ENCODE results near the gene TTC31.
"Not testable (repeated sequence)": the region's sequence is repeated elsewhere in the genome, so short reads cannot be mapped to it uniquely, and the experiment has no call there.

The TTC31 gene

DNA sequence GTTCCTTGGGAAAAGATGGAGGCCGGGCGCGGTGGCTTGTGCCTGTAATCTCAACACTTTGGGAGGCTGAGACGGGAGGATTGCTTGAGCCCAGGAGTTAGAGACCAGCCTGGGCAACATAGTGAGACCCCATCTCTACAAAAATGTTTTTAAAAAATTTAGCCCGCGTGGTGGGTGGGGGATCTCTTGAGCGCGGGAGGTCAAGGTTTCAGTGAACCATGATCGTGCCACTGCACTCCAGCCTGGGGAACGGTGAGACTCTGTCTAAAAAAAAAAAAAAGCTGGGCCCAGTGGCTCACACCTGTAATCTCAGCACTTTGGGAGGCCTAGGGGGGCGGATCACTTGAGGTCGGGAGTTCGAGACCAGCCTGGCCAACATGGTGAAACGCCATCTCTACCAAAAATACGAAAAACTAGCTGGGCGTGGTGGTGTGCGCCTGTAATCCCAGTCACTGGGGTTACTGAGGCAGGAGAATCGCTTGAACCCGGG, 839 bp downstream of the TTC31 start:
- DNase-seq (ENCODE audit: low read depth, low spot score) = not testable (repeated sequence)

DNA sequence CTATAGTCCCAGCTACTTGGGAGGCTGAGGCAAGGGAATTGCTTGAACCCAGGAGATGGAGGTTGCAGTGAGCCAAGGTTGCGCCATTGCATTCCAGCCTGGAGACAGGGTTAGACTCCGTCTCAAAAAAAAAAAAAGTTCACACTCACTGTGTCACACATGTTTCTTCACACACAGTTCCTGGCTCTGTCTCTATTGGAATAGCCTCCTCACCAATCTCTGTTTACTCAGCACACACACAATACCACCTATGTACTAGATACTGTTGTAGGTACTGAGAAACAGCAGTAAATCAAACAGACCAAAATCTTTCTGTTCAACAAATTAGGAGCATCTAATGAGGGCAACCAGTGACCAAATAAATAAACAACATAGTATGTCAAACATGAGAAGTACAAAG, 3.3 kb downstream of the TTC31 start:
- no peak for DNase-seq (ENCODE audit: low read depth, low spot score)

DNA sequence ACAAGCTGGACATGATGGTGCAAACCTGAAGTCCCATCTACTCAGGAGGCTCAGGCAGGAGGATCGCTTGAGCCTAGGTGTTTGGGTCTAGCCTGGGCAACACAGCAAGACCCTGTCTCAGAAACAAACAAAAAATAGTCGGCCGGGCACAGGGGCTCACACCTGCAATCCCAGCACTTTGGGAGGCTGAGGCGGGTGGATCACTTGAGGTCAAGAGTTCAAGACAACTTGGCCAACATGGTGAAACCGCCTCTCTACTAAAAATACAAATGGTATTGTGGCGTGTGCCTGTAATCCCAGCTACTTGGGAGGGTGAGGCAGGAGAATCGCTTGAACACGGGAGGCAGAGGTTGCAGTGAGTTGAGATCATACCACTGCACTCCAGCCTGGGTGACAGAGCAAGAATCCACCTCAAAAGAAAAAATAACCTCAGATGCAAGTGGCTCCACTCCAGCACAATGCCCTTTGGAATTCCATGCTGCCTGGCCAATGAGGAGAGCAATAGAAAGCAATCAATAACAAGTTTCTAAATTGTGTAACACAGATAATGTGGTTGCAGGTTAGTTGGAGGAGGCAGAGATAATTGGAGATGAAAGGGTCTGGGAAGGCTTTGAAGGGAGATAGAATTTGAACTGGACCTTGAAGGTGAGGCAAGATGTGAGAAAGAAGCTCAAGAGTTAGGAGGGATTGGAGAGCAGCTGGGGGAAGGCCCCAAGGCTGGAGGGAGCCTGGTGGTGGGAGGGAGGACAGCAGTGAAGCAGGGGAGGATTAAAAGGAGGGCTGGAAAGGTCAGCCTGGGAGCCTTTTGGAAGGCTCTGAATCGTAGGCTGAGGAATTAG, 6.0 kb downstream of the TTC31 start:
- DNase-seq (ENCODE audit: low read depth, low spot score) = no peak

DNA sequence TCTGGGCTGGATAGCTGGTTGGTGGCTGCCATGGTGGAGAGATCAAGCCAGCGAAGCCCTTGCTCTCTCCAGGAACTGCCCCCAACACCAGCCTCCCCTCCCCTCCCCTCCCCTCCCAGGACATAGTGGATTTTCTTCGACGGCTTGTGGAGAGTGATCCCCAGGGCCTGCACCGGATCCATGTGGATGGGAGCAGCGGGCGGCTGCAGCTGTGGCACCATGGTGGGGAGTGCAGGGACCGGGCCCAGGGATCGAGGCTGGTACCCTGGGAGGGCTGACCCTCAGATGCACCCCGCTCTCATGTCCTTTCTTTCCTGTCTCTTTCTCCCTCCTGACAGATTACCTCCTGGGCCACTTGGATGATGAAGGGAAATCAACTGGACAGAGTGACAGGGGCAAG, 7.0 kb downstream of the TTC31 start:
- DNase-seq (ENCODE audit: low read depth, low spot score) = no peak

DNA sequence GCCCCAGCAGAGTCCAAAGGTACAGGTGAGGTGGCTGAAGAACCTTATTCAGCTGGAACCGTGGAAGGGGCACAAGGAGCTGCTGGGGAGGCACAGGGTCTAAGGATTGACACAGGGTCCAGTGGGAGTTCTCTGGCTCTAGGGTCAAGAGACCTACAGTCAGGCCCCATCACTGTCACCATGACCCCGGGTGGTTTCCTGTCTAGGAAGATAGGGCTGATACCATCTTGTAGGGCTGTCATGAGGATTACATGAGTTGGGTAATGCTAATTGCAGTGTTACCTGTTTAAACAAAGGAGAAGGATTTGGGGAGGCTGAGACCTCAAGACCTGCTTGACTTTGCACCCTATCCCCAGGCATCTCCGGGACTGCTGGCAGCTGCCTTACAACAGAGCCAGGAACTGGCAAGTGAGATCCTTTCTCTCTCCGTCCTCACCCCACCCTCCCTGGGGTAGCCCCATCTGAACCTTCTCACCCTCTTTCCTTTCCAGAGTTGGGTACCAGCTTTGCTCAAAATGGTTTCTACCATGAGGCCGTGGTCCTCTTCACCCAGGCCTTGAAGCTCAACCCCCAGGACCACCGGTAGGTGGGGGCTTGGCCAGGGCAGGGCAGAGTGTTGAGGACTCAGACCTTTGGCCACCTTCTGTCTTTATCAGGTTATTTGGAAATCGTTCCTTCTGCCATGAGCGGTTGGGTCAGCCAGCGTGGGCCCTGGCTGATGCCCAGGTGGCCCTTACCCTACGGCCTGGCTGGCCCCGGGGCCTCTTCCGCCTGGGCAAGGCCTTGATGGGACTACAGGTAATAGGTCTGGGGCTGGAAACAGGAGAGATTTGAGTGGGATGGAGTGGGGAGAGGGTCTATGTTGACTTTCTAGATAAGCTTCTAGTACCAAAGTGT, 9.0 kb downstream of the TTC31 start:
- no peak for DNase-seq (ENCODE audit: low read depth, low spot score)

DNA sequence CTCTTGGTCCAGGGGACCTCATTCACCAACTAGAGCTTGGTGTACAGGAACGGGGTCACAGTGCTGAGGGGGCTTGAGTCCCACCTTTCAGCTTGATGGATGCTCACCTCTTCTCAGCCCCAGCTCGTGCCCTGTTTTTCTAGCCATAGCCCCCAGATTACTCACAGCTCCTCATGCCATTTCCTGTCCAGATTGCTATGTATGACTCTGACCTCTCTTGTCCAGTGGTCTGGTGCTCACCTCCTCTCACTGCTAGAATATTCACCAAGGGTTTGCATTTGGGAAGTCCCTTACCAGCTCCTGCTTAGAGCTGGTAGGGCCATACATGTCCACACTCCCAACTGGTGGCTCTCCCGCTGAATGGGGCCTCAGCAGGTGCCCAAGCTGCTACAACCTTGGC, 10.7 kb downstream of the TTC31 start:
- DNase-seq (ENCODE audit: low read depth, low spot score) = no peak

DNA sequence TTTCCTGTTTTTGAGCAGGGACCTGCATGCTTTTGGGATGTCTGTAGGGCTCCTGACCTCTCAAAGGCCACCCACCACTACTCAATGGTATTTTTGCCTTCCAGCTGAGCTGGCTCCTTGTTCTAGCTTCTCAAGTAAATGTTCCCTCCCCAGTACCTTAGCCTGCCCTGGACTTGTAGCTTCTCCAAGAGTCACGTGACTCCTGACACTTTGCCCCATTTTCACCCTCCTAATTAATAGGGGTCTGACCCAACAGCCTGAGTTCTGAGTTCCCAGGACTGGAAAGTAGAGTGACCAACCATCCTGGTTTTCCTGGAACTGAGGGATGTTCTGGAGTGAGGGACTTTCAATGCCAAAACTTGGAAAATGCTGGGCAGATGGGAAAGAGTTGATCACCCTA, 12.6 kb downstream of the TTC31 start:
- no peak for DNase-seq (ENCODE audit: low read depth, low spot score)

DNA sequence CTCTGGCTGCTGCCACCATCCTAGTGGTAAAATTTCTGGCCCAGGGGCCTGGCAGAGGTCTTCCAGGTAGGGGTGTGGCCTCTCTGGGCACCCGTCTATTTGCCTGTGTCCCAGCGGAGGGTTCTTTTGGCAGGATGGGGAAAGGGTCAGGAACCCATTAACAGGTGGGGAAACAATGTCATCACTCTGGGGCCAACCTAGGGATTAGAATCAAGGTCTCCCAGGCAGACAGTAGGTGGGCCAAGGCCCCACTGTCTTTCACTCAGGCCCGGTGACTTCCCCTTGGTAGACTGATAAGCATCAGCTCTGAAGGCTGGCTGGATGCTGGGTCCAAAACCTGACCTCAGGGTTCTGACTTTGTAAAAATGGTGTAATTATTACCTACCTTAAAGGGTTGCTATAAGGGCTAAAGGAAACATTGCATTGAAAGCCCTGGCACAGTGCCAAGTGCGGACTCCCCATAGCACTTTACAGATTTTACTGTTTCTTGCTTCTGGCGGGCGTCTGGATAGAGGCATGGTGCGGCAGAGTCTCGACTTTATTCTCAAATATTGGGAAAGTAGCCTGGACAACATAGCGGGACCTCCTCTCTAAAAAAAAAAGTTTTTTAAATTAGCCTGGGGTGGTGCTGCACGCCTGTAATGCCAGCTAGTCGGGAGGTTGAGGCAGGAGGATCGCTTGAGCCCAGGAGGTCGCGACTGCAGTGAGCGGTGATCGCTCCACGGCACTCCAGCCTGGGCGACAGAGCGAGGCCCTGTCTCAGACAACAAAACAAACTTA, 14.3 kb downstream of the TTC31 start:
- DNase-seq (ENCODE audit: low read depth, low spot score) = no peak

DNA sequence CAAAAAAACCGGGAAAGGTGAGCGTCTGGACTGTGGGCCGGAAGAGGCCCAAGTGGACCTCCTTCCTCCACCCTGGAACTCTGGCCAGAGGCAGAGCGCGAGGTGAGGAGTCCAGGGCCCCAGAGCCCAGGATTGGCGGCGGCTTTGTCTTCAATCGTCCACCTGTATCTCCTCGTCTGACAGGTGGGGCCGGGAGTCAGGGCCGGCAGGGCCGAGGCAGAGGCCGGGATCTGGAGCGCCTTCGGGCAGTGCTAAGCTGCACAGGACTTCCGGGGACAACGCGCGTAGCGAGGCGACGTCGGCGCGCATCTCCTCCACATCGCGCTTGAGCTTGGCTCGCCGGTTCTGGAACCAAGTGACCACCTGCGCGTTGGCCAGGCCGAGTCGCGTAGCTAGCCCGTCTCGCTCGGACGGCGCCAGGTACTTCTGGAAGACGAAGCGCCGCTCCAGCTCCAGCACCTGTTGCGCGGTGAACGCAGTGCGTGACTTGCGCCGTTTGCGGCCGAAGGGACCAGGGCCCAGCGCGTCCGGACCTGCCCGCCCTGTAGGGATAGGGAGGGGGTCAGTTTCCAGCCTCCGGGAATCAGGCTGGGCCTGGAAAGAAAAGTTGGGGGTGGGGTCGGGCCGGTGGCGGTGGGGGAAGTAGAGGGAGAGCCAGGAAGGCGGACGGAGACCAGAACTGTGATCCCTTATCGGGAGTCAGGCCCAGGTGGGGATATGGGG, 15.1 kb downstream of the TTC31 start:
- no peak for DNase-seq (ENCODE audit: low read depth, low spot score)

DNA sequence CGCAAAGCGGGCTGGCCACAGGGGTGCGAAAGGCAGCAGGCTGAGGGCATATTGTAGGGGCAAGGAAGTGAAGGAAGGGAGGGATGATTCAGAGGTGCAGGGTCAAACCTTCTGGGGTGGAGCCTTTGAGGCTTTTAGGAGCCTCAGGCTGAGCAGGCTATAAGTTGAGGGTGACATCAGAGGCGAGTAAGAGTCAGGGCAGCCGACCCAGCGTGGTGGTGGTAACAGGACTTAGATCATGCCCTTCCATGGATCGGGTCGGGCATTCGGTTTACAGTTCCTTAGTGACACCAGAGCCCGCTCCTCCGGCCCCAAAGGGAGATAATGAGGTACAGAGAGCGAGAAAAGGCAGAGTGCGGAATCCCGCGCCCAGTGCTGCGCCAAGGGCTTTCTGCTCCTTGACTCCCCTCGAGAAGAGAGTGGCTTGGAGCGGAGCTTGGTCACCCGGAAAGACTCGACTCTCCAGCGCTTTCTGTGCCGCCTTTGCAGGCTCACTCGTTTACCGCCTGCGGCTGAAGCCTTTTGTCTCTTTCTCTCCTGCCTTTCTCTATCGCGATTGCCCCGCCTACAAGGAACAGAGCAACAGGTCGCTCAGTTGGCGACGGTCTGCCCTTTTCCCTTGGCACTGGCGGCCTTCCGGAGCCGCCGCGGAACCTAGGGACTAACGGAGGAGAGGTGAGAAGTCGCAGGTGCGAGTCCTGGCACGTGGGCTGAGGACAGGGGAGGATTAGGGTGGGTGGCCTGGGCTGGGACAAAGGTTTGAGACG, 15.8 kb downstream of the TTC31 start:
- no peak for DNase-seq (ENCODE audit: low read depth, low spot score)

DNA sequence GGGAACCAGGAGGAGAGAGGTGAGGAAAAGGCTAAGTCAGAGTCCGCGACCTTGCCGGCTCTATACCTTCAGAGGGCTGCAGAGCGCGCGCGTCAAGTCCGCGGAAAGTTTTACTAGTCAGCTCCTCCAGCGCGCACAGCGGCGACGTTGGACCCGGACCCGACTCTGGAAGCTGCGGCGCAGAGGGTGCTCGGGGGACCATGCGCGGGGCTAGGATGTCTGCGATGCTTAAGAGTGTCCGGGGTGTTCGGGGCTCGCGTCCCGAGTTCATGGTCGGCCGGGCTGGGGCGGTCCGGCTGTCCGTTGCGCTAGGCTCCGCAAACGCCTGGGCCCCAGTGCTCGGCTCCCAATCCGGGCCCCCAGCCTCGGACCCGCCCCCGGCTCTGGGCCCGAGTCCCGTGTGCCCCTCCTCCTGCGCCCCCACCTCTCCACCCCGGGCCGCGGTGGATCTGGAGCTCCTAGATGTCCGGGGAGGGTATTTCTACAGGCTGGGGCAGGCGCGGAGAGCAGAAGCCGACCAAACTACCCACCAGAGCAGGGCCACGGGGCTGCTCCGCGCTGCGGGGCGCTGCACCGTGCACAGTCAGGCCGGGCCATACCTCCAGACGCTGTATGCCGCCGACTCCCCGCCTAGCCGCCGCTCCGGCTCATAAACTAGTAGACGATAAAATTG, 16.5 kb downstream of the TTC31 start, which contains the start of gene LBX2:
TSS of gene LBX2 (minus strand) at position 337 of the 673 bp plus-strand sequence. CDS start at position 271, 66 bp downstream.
- no peak for DNase-seq (ENCODE audit: low read depth, low spot score)

DNA sequence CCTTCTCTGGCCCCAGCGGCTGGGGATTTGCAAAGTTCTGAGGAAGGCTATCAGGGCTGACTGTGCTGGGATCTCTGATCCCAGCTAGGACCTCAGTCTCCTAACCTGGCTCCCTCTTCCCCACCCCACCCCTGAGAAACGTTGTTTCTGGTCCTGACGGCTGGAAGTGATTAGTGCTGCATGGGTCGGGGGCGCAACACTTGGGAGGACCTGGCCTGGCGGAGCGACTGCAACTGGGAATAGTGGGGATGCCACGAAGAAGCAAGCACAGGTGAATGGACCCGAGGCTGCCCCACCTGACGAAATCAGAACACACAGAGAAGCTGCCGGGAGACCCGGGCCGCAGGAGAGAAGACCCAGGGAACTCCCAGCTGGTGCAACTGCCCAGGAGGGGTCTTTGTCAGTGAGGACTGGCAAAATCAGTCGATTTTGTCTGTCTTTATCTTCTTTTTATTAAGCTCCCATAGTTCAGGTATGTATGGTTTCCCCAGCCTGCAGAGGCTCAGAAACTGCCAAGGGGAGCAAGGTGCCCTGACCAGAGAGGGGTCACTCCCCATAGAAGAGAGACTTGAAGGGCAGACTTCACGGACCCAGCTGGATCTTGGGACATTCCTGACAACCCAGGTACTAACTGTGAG, 17.2 kb downstream of the TTC31 start:
- no peak for DNase-seq (ENCODE audit: low read depth, low spot score)

DNA sequence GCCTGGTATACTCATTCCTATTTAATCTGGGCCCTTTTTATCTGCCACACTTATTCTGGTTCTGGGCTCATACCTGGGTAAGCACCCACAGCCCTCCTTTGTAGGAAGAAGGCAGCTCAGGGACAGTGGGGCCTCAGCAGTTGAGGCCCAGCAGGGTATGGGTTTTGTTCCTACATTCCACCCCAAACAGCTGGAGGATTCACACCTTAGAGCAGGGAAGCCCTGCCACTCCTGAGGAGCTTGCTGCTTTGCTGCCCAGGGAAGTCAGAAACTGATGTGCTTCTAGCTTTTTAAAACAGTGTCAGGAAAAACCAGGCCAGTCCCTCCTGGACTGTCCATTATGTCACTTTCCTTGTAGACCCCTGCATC, 17.7 kb downstream of the TTC31 start:
- no peak for DNase-seq (ENCODE audit: low read depth, low spot score)

DNA sequence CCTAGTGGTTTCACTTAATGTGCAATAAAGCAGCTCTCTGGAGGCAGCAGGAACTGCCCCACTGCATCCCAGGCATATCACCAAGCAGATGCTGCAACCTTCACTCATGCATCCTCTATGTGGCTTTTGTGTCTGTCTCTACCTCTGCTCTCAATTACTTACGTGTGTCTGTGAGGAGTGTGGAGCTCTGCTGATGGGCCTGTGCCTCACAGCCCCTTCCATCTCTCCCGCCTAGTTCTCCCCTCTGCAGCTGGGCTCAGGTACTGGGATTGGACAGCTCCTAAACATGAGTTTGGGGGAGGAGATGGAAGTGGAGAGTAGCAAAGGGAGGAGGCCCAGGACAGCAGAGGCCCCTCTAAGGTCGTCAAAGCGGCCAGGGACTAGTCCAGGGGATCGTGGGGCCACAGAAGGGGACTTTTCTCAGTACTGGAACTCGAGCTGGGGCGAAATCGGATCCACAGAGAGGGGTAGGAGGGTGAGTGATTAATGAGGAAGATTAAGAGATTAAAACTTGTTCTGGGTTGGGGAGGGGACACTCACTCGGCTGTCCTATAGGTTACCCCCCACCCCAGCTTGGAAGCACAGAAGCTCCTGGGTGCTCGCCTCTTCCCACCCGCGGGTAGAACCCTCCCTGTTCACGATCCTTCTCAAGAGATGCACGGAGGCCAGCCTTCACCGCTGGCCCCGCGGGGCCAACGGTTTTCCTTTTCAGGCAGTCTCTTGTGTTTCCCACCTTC, 18.6 kb downstream of the TTC31 start:
- DNase-seq (ENCODE audit: low read depth, low spot score) = no peak

DNA sequence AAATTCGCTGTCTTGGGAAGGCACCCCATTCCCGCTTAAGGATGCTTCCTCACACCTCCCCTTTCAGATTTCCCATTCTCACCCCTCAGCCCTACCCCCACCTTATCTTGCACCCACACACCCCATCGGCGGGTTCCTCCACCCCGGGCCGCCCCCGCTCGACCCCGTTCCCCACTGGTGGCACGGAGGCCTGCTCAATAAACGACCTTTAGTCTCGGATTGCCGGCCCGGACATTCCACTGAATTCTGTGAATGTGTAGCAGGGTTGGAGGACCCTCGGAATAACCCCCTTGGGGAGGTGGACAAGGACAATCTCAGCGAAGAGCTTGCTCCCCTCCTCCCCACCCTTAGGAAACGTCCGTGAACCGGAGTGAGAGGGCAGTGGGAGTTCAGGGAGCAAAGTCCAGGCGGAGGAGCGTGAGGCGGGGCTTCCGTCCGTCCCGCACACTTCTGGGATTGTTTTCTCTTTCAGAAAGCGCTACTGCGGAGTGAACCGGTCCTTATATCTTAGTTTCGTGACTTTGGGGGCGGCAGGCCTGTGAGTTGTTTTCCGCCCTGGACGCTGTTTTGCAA, 19.4 kb downstream of the TTC31 start:
- DNase-seq (ENCODE audit: low read depth, low spot score) = no peak

DNA sequence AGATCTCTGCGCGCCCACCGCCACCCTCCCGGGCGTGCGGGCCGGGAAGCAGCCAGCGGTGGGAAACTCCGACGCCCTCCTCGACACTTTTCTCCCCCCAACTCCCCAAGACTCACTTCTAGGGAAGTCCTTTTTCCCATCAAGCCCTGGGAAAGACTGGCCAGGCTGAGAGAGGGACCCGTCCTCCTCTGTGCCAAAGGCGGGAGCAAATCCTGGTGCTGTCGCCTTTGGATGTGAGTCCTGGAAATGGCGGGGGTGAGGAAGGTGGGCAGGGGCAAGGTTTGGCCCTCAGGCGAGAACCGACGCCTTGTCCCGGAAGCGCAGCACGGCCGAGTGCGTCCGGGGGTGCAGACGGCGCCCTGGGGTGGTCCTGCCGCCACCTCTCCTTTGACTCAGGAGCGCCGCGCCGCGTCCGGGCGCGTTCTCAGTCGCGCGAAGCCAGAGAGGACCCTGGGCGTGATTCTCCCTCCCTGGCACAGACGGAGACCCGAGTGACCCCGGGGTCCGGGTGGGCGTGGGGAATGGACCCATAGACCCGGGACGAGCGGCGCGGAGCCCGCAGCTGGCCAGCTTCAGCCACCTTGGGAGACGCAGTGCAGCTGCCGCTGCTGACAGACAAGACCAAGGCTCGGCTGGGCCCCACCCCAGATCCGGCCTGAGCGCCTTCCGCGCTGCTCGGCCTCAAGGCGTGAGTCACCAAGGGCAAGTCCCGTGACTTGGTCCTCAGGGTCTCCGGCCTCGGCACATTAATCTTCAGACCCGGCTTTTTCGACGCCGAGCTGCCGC, 20.0 kb downstream of the TTC31 start:
- no peak for DNase-seq (ENCODE audit: low read depth, low spot score)

Data from smooth muscle cell of the brain vasculature (primary cell).